ENCODE results near the gene MPP4. TPM values are rescaled to one million over a fixed set of nuclear protein-coding genes. Genes with fewer than 3 reads are reported as not detected.

The MPP4 gene
- total RNA-seq, 4 donors from 2014 or later: 0.33 TPM; not detected in 3

DNA sequence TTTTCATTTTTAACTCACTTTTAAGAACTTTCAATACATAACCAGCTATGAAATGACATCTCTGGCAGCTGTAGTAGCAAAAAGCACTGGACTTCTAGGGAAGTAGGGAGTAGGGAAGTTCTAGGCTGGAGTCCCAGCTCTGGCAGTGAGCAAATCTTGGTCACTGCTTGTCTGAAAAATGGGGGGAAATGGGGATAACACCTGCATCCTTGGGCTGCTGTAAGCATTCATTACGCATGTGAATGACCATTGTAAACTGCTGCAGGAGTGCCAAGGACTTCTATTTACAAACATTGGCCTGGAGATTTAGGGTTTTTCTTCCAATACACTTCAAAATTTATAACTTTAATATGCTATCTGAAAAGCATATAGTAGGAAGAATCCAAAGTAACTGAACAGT is 972 bp upstream of the MPP4 start:
- in situ Hi-C loops (cut with MboI; ENCODE audit: low sequenced_read_pairs in 4 of 4) (no loop called here), intact Hi-C loops (cut with DNase I; ENCODE audit: low total_unique reads) (no loop called here)
- ATAC-seq (no peak), DNase-seq (no peak)
- peak overlapping the region in 1 of 4 donors; percentile 12 for H3K27ac ChIP-seq
- H3K4me1 ChIP-seq: peaks cover 3 to 10% of the 10 kb centered on the region in 2 donors
- TF ChIP-seq, protein P1, sequence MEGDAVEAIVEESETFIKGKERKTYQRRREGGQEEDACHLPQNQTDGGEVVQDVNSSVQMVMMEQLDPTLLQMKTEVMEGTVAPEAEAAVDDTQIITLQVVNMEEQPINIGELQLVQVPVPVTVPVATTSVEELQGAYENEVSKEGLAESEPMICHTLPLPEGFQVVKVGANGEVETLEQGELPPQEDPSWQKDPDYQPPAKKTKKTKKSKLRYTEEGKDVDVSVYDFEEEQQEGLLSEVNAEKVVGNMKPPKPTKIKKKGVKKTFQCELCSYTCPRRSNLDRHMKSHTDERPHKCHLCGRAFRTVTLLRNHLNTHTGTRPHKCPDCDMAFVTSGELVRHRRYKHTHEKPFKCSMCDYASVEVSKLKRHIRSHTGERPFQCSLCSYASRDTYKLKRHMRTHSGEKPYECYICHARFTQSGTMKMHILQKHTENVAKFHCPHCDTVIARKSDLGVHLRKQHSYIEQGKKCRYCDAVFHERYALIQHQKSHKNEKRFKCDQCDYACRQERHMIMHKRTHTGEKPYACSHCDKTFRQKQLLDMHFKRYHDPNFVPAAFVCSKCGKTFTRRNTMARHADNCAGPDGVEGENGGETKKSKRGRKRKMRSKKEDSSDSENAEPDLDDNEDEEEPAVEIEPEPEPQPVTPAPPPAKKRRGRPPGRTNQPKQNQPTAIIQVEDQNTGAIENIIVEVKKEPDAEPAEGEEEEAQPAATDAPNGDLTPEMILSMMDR (IDR thresholded peaks at IDR 0.05 in 4 of 5, conservative IDR thresholded peaks at IDR 0.05 in 1 of 5): no peak
- TF ChIP-seq POLR2A (IDR thresholded peaks at IDR 0.05): no peak
- H3K4me3 ChIP-seq: no peak overlapping the region
- H3K36me3 ChIP-seq: peaks cover 0 to 41% of the 10 kb centered on the region in 2 donors
- no peaks in the 10 kb centered on the region for H3K9me3 ChIP-seq
- no peaks in the 10 kb centered on the region for H3K27me3 ChIP-seq

DNA sequence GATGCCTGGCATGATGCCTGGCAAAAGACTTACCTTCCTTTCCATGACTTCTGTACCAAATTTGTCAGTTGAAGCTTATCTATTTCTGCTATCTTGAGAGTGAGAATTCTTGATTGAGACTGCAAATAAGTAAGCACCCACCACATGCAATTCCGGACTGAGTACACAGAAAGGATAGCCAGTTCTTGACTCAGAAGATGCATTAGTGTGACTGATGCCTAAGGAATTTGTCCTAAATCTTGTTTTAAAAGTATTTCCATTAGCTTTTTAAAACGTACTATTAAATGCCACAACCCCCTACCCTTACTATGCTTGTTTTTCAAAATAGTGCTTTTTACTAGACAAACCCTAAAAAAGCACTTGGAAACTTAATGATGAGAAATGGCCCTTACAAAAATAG is 545 bp downstream of the MPP4 start:
- no peak for DNase-seq
- peak overlapping the region in 1 of 4 donors; percentile 12 for H3K27ac ChIP-seq

DNA sequence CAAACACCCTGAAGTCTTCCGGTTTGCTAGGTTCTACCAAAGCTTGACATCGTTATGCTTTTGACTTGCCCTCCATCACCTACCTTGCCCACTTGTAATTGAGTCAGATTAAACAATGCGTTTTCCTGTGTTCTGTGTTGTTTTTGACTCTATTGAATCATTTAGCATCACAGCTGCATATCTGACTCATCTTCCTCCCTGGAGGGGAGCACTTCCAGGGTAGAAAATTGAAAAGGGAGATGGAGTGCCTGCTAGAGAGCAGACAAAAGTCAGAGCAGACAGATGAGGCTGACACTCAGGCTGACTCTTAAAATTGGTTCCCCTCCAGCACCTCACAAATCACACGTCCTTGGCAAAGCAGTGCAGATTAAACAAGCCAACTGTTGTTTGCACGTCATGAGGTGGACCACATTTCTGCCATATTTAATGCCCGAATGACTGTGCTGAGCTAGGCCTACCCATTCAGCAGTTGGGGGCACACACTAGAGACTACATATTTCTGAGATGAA is 2.2 kb downstream of the MPP4 start:
- ATAC-seq (peak; percentile 23 to 30), DNase-seq (peak in 1 of 2 donors; percentile 15)
- in situ Hi-C loops (cut with MboI; ENCODE audit: low sequenced_read_pairs in 4 of 4) (no loop called here), intact Hi-C loops (cut with DNase I; ENCODE audit: low total_unique reads) (no loop called here)
- no peak for TF ChIP-seq POLR2A (IDR thresholded peaks at IDR 0.05)
- TF ChIP-seq, protein P1 (IDR thresholded peaks at IDR 0.05 in 4 of 5, conservative IDR thresholded peaks at IDR 0.05 in 1 of 5): no peak
- no peak overlapping the region for H3K27ac ChIP-seq
- no peaks in the 10 kb centered on the region for H3K27me3 ChIP-seq
- H3K36me3 ChIP-seq: peaks cover 0 to 10% of the 10 kb centered on the region in 2 donors
- no peak overlapping the region for H3K4me3 ChIP-seq
- peaks cover 3 to 10% of the 10 kb centered on the region in 2 donors for H3K4me1 ChIP-seq
- H3K9me3 ChIP-seq: no peaks in the 10 kb centered on the region

More for the DNA sequence above, 545 bp downstream of the MPP4 start:
- TF ChIP-seq, protein P1 (IDR thresholded peaks at IDR 0.05 in 4 of 5, conservative IDR thresholded peaks at IDR 0.05 in 1 of 5): no peak
- TF ChIP-seq POLR2A (IDR thresholded peaks at IDR 0.05): no peak
- intact Hi-C loops (cut with DNase I; ENCODE audit: low total_unique reads) (no loop called here), in situ Hi-C loops (cut with MboI; ENCODE audit: low sequenced_read_pairs in 4 of 4) (no loop called here)
- H3K27me3 ChIP-seq: no peaks in the 10 kb centered on the region
- peaks cover 3 to 10% of the 10 kb centered on the region in 2 donors for H3K4me1 ChIP-seq
- H3K9me3 ChIP-seq: no peaks in the 10 kb centered on the region
- H3K4me3 ChIP-seq: no peak overlapping the region
- H3K36me3 ChIP-seq: peaks cover 0 to 26% of the 10 kb centered on the region in 2 donors
- ATAC-seq: no peak

DNA sequence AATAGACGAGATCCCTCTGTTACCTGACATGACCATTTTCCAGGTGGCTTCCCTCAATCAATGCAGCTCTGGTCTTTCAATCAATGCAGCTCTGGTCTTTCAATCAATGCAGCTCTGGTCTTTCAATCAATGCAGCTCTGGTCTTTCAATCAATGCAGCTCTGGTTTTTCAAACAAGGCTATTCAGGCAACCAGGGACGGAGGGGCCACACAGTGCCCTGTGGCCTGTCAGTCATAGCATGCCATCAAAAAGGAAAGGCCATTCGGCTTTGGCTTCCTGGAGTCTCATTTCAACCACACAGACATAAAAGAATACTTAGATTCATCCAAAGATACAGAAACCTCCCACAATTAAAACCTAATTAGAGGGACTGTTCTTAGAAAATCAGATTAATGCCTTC is 13.3 kb downstream of the MPP4 start:
- no peaks in the 10 kb centered on the region for H3K36me3 ChIP-seq
- no peak for TF ChIP-seq POLR2A (IDR thresholded peaks at IDR 0.05)
- TF ChIP-seq, protein P1 (IDR thresholded peaks at IDR 0.05 in 4 of 5, conservative IDR thresholded peaks at IDR 0.05 in 1 of 5): no peak
- DNase-seq (no peak), ATAC-seq (no peak)
- in situ Hi-C loops (cut with MboI; ENCODE audit: low sequenced_read_pairs in 4 of 4) (no loop called here), intact Hi-C loops (cut with DNase I; ENCODE audit: low total_unique reads) (no loop called here)
- no peak overlapping the region for H3K4me3 ChIP-seq
- no peaks in the 10 kb centered on the region for H3K4me1 ChIP-seq
- no peaks in the 10 kb centered on the region for H3K9me3 ChIP-seq
- H3K27ac ChIP-seq: no peak overlapping the region
- no peaks in the 10 kb centered on the region for H3K27me3 ChIP-seq

DNA sequence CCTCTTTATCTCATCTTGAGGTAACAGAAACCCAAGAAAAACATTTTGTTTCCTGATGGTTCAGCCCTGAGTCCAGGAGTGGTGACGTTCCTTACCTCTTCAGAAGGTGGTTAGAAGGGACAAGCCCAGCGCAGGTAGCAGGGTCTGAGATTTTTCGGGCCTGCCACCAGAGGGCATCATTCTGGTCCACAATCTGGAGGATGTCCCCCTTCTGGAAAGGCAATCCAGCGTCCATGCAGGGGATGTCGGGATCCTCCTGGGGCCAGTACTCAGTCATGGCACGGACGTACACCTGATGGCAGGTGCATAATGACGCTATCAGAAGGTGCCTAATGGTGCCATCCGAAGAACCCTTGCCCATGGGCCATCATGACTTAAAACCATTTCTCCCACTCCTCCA is 17.7 kb downstream of the MPP4 start:
- no peak for TF ChIP-seq POLR2A (IDR thresholded peaks at IDR 0.05)
- TF ChIP-seq, protein P1 (IDR thresholded peaks at IDR 0.05 in 4 of 5, conservative IDR thresholded peaks at IDR 0.05 in 1 of 5): no peak
- Histone ChIP-seq H3K27ac (no peak overlapping the region), H3K36me3 (no peaks in the 10 kb centered on the region), H3K9me3 (no peaks in the 10 kb centered on the region), H3K4me1 (no peaks in the 10 kb centered on the region), H3K4me3 (no peak overlapping the region), H3K27me3 (no peaks in the 10 kb centered on the region)
- DNase-seq (no peak), ATAC-seq (no peak)
- intact Hi-C loops (cut with DNase I; ENCODE audit: low total_unique reads): no loop called here
- in situ Hi-C loops (cut with MboI; ENCODE audit: low sequenced_read_pairs in 4 of 4): no loop called here

Measured in gastrocnemius medialis (tissue), 4 donors.